Gastroesophageal sphincter (tissue), 4 donors: ENCODE results near the gene PAX7. TPM values are rescaled to one million over a fixed set of nuclear protein-coding genes. Genes with fewer than 3 reads are reported as not detected.

Experiments
- ATAC-seq: fragments of 150-250 bp; one replicate; pipeline ENCODE4 v1.9.1; 2016; ENCODE audit warnings: mild to moderate bottlenecking, moderate library complexity
- H3K27ac ChIP-seq, 4 donors: fragments of 200-600 bp; sonication (generic) in 3 of 4; 1 replicate in 3 of 4; 2 replicates in 1 of 4; pipeline ENCODE4 v1.5.1; 2016 to 2019
- H3K27me3 ChIP-seq: fragments of 200-600 bp; sonication (generic); one replicate; pipeline ENCODE4 v1.5.1; 2019
- H3K36me3 ChIP-seq, 2 donors: fragments of 200-600 bp; sonication (generic); one replicate each; pipeline ENCODE4 v1.5.1; 2019; ENCODE audit warnings: control low read depth in 1 of 2
- H3K4me1 ChIP-seq, 3 donors: fragments of 200-600 bp; sonication (generic); 1 replicate in 2 of 3; 2 replicates in 1 of 3; pipeline ENCODE4 v1.5.1; 2016 to 2019; ENCODE audit warnings: control low read depth in 2 of 3
- H3K4me3 ChIP-seq, 2 donors: fragments of 200-600 bp; sonication (generic); one replicate each; pipeline ENCODE4 v1.5.1; 2019; ENCODE audit warnings: mild to moderate bottlenecking in 1 of 2, moderate library complexity in 1 of 2
- H3K9me3 ChIP-seq, 3 donors: fragments of 200-600 bp; sonication (generic); one replicate each; pipeline ENCODE4 v1.5.1; 2017 to 2019; ENCODE audit warnings: control low read depth in 2 of 3
- EP300 ChIP-seq: sonication (generic); formaldehyde crosslinking; IDR thresholded peaks from one replicate; pipeline ENCODE4 v1.6.1; 2017; ENCODE audit warnings: antibody characterized with exemption, mild to moderate bottlenecking
- POLR2A ChIP-seq, 2 donors: fragments of 450-650 bp; IDR thresholded peaks; one replicate each; pipeline ENCODE4 v1.6.1; 2017; ENCODE audit warnings: antibody characterized with exemption in 2 of 2, mild to moderate bottlenecking in 2 of 2, moderate library complexity in 1 of 2
- POLR2AphosphoS5 ChIP-seq: sonication (generic); formaldehyde crosslinking; IDR thresholded peaks from one replicate; pipeline ENCODE4 v1.6.1; 2017; ENCODE audit warnings: antibody characterized with exemption
- WGBS, 2 donors: methylation state at CpG; one replicate each; pipeline ENCODE4 v1.1.5; 2018; ENCODE audit warnings: low coverage in 1 of 2; 5-methylcytosine and 5-hydroxymethylcytosine counted together
- total RNA-seq, 4 donors: library from RNA; depleted of rRNA; stranded (reverse); fragments of >200 nt; gene quantifications; one replicate each; pipeline ENCODE4 v1.1.0, GENCODE V29; 2016
- TF ChIP-seq, protein P1 (sequence below), 4 experiments: fragments of 200-600 bp in 2 of 4; fragments of 450-650 bp in 2 of 4; sonication (generic) in 1 of 4; IDR thresholded peaks; one replicate each; pipeline ENCODE4 v1.5.1; 2017 to 2019; ENCODE audit warnings: antibody characterized with exemption in 4 of 4, mild to moderate bottlenecking in 2 of 4, moderate library complexity in 2 of 4

PAX7 gene
- total RNA-seq, 4 donors from 2014 or later: not detected

DNA sequence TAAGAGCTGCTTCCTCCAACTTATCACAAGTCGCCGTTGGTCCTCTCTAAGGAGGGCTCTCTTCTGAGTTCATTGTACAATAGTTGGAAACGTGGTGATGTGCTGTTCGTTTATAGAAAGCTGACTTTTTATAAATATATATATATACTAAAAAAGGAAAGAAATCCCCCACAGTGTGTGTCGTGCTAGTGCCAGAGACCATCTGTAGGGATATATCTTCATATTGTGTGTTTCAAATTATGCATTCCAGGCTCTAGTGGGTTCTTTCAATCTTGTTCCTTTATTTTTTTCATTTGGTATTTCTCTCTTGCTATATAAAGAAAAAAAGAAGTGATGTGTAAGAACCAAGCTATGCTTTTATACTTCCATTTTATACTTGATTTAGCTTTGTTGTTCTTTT, 117.0 kb downstream of the PAX7 start:
- Histone ChIP-seq H3K9me3 (peaks cover 0 to 14% (median 0%) of the 10 kb centered on the region in 3 donors), H3K4me1 (no peaks in the 10 kb centered on the region), H3K4me3 (no peak overlapping the region), H3K27ac (no peak overlapping the region), H3K36me3 (no peaks in the 10 kb centered on the region), H3K27me3 (peaks cover 93% of the 10 kb centered on the region)
- TF ChIP-seq POLR2A (IDR thresholded peaks at IDR 0.05) (no peak), POLR2AphosphoS5 (no peak), EP300 (no peak)
- TF ChIP-seq, protein P1, sequence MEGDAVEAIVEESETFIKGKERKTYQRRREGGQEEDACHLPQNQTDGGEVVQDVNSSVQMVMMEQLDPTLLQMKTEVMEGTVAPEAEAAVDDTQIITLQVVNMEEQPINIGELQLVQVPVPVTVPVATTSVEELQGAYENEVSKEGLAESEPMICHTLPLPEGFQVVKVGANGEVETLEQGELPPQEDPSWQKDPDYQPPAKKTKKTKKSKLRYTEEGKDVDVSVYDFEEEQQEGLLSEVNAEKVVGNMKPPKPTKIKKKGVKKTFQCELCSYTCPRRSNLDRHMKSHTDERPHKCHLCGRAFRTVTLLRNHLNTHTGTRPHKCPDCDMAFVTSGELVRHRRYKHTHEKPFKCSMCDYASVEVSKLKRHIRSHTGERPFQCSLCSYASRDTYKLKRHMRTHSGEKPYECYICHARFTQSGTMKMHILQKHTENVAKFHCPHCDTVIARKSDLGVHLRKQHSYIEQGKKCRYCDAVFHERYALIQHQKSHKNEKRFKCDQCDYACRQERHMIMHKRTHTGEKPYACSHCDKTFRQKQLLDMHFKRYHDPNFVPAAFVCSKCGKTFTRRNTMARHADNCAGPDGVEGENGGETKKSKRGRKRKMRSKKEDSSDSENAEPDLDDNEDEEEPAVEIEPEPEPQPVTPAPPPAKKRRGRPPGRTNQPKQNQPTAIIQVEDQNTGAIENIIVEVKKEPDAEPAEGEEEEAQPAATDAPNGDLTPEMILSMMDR (IDR thresholded peaks at IDR 0.05): no peak
- no peak for ATAC-seq
- 0 to 25% methylated on average over 2 to 5 of the region's 5 CpGs for WGBS, 2 donors

DNA sequence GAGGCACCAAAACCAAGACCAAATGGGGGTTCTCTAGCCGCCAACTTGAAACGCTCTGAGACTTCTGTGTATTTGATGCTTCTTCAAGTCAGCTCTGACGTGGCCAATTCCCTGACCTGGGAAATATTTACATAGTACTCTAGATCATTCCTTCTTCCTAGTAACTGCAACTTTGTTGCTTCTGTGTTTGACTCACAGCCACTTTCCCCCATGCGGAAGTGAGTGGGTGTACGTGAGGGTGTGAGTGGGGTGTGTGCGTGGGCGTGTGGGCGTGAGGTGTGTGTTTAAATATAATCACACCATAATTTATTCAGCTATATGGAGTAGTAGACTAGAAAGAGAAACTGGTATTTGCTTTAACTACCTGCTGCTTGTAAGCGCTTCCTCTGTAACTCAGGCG, 117.8 kb downstream of the PAX7 start:
- WGBS, 2 donors: 61 to 73% methylated on average over 4 to 10 of the region's 10 CpGs
- TF ChIP-seq POLR2A (IDR thresholded peaks at IDR 0.05): no peak
- no peak for TF ChIP-seq EP300
- TF ChIP-seq POLR2AphosphoS5: no peak
- TF ChIP-seq, protein P1 (IDR thresholded peaks at IDR 0.05): no peak
- Histone ChIP-seq H3K9me3 (peaks cover 0 to 21% (median 0%) of the 10 kb centered on the region in 3 donors), H3K4me1 (no peaks in the 10 kb centered on the region), H3K27me3 (peaks cover 93% of the 10 kb centered on the region), H3K27ac (no peak overlapping the region), H3K4me3 (no peak overlapping the region), H3K36me3 (no peaks in the 10 kb centered on the region)
- ATAC-seq: no peak

DNA sequence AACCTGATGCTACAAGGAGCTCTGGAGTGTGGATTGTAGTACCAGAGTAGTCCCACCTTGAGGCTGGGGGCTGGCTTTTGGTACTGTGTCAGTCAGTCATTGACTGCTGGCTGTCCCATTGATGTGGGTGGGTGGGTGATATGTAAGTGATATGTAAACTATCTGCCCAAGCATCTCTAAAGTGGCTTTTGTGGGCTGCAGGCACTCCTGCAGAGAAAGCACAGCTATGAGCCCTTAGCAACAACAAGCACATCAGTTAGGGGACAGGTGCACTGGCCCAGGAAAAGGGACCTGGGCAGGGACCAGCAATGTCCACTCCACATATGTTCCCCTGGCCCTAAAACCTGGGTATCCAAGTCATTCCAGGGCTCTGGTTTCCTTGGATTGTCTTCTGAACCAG, 118.9 kb downstream of the PAX7 start:
- ATAC-seq: no peak
- H3K36me3 ChIP-seq: no peaks in the 10 kb centered on the region
- H3K27ac ChIP-seq: no peak overlapping the region
- no peak for TF ChIP-seq POLR2A (IDR thresholded peaks at IDR 0.05)
- TF ChIP-seq POLR2AphosphoS5: no peak
- TF ChIP-seq, protein P1 (IDR thresholded peaks at IDR 0.05): no peak
- no peak for TF ChIP-seq EP300
- H3K4me3 ChIP-seq: no peak overlapping the region
- peaks cover 95% of the 10 kb centered on the region for H3K27me3 ChIP-seq
- peaks cover 0 to 32% (median 0%) of the 10 kb centered on the region in 3 donors for H3K9me3 ChIP-seq
- H3K4me1 ChIP-seq: no peaks in the 10 kb centered on the region

DNA sequence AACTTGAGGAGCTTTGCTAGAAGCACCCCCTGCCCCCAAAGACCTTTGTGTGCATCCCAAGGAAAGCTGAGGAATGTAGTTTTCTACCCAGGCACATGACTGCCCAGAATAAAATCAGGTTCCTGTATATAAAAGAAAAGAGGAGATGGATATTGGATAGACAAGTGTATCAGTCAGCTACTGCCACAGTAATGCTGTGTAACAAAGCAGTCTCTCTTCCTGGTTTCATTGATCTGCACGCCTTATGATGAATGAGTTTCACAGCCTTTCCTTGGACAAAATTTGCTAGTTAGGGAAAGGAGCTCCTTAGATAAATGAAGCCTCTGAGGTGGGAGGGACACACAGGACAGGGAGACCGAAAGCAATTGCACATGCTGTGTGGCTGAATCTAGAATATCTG, 120.0 kb downstream of the PAX7 start:
- no peaks in the 10 kb centered on the region for H3K36me3 ChIP-seq
- WGBS, 2 donors: 90 to 100% methylated on average over 1 to 2 of the region's 2 CpGs
- peaks cover 0 to 42% (median 0%) of the 10 kb centered on the region in 3 donors for H3K9me3 ChIP-seq
- no peak overlapping the region for H3K27ac ChIP-seq
- H3K4me1 ChIP-seq: no peaks in the 10 kb centered on the region
- ATAC-seq: no peak
- TF ChIP-seq POLR2A (IDR thresholded peaks at IDR 0.05): no peak
- TF ChIP-seq EP300: no peak
- TF ChIP-seq, protein P1 (IDR thresholded peaks at IDR 0.05): no peak
- no peak for TF ChIP-seq POLR2AphosphoS5
- H3K27me3 ChIP-seq: peaks cover 87% of the 10 kb centered on the region
- no peak overlapping the region for H3K4me3 ChIP-seq

DNA sequence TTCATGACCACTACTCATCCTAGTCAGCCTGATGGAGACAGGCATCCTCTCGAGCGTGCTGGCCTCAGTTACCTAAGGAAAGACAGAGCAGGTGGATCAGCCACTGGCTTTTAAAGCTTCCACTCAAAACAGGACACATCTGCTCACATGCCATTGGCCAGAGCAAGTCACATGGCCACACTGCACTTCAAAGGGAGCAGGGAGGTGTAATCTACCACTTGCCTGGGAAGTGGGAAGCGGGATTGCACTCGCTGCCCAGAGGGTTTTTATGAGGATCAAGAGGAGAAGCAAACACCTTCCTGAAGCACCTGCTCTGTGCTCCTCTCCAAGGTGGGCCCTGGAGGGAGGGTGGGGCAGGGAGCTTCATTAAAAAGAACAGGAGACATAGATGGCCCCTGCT, 120.8 kb downstream of the PAX7 start:
- H3K4me3 ChIP-seq: no peak overlapping the region
- peaks cover 84% of the 10 kb centered on the region for H3K27me3 ChIP-seq
- H3K27ac ChIP-seq: no peak overlapping the region
- TF ChIP-seq, protein P1 (IDR thresholded peaks at IDR 0.05): no peak
- TF ChIP-seq POLR2AphosphoS5: no peak
- no peak for TF ChIP-seq POLR2A (IDR thresholded peaks at IDR 0.05)
- no peak for TF ChIP-seq EP300
- H3K4me1 ChIP-seq: no peaks in the 10 kb centered on the region
- no peak for ATAC-seq
- peaks cover 0 to 49% (median 0%) of the 10 kb centered on the region in 3 donors for H3K9me3 ChIP-seq
- no peaks in the 10 kb centered on the region for H3K36me3 ChIP-seq
- WGBS, 2 donors: 78% methylated on average over 2 of the region's 4 CpGs; no CpG with 5 or more reads in 1 of the 2 donors
